Measurements from ENCODE around the gene SSNA1.

SSNA1 gene

DNA sequence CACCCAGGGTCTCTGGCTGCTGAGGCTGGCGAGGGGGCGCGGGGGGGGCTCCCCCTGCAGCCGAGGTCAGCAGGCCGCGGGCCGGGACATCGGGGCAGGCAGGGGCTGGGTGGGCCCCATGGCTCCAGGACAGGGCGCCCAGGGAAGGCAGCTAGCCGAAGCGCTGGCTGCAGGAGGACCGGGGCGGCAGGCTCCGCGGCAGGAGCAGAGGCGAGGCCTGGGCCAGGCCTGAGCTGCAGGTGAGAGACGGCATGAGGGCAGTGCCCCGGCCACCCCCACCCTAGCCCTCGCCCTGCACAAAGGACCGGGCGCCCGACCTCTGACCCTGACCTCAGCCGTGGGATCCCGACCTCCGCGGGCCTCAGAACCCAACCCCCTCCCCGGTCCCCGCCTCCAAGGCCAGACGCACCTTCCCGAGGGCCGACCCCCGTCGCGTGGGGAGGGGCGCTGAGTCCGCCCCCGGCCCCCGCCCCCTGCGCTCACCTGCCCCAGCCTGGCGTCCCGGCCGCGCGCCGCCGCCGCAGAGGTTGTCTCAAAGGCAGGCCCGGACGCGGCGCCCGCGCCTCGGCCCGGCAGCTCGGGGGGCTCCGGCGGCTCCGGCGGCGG, 33.1 kb downstream of the SSNA1 start:
- no peak for DNase-seq

DNA sequence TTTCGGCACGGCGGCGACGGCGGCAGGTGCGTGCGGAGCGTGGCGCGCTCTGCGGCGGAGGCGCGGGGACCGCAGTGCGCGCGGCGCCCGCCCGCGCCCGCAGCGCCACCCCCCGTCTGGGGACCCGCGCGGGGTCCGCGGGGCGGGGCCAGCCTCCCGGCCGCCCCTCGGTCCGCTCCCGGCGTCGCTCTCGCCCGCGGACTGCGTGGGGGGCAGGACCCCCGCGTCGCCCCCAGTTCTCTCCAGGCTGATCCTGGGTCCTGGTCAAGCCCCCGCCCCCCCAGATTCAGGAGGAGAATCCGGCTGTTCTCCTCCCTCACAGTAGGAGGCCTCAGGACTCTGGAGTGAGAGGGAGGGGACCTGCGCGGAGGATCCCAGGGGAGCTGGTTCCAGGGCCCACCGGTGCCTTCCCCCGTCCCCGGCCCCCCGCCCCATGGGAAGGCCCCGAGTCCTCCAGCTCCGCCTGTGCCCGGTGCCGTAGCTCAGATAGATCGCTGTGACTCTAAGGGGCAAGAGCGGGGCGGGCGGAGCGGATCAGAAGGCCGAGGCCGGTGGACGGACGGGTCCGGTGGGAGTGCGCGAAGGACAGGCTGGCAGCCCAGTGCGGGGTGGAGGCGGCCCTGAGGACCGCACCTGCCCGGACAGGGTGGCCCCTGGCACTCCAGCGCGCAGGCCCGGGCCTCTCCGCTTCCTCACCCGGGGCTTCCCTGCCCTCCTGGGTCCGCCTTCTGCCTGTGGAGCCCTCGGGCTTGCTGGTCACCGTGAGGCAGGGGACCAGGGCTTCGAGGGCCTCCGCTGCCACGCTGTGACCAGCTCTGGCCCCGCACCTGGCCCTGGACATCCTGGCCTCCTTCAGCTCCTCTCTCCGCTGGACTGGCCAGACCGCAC, 34.0 kb downstream of the SSNA1 start, which contains the start of gene RNF208:
Gene RNF208, minus strand, starts transcription at position 51 of the 888 bp plus-strand sequence. CDS start 1,028 bp downstream, outside the sequence.
- peak in 2 of 4 experiments; percentile 29 to 38 for DNase-seq

GRCh38 chr9:137223078-137223970, 34.8 kb downstream of the SSNA1 start:
- DNase-seq: peak; percentile 99 to 100 (median 100)

DNA sequence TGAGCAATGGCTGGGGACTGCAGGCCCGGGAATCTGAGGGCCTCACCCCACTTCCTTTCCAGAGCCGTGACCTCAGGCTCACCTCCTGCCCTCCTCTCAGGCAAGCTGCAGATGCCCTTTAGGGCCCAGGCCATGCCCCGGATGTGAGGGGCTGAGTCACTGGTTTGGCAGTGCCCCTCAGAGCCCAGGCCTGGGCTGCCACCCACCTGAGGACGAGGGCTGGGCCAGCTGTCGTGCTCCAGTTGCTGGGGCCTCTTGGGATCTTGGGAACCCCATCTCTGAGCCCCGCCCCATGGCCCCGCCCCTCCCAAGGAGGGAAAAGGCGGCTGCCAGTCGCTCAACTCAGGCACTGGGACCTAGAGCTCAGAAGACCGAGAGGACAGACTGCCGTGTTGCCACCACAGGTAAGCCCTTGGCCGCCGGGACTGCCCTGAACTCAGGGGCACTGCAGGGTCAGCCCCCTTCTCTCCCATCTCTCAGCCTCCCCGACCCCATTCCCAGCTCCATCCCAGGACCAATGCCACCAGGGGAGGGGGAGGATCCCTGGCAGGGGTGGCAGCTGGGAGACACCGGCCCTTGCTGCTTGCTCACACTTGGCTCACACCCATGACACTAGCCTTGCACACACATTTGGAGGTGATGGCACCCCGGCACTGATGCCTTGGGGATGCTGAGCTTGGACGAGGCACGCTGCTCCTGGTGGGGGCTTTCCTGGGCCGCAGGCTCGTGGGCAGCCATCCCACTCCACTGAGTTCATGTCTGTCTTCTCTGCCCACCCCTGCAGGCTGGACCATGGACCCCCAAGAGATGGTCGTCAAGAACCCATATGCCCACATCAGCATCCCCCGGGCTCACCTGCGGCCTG, 36.6 kb downstream of the SSNA1 start, which contains the start of gene CYSRT1:
Gene CYSRT1, plus strand, starts transcription at position 345 of the 865 bp plus-strand sequence. Its CDS starts 448 bp downstream, at position 793.
- peak; percentile 18 to 49 (median 44) for DNase-seq

GRCh38 chr9:137225699-137226331, 37.3 kb downstream of the SSNA1 start:
- DNase-seq: no peak

GRCh38 chr9:137226338-137227053, 38.0 kb downstream of the SSNA1 start:
- no peak for DNase-seq

GRCh38 chr9:137227054-137227852, 38.8 kb downstream of the SSNA1 start, which contains the start of gene RNF224:
Gene RNF224, plus strand, starts transcription at chr9:137227502. Its CDS starts 834 bp downstream, at chr9:137228336.
- DNase-seq: peak; percentile 73 to 87 (median 80)

GRCh38 chr9:137227853-137228505, 39.5 kb downstream of the SSNA1 start:
- no peak for DNase-seq

DNA sequence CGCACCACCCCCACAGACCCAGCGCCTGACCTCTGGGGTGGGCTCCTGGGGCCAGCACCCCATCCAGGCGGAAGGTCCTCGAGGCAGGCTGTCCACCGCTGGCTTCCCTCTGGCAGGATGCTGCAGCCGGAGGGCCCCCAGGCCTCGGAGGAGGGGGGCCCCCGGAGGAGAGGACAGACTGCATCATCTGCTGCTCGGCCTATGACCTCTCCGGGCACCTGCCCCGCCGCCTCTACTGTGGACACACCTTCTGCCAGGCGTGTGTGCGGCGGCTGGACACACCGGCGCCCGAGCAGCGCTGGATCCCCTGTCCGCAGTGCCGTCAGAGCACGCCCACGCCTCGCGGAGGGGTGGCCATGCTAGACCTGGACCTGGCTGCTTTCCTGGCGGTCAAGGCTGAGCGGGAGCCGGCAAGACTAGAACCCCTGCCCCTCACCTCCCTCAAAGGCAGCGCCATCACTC, 40.1 kb downstream of the SSNA1 start:
- no peak for DNase-seq

- DNase-seq: no peak
Observed at GRCh38 chr9:137228968-137229896, 40.8 kb downstream of the SSNA1 start.

- no peak for DNase-seq
Observed at GRCh38 chr9:137229903-137230704, 41.6 kb downstream of the SSNA1 start.

- no peak for DNase-seq
Observed at GRCh38 chr9:137230705-137231371, 42.4 kb downstream of the SSNA1 start, which contains the start of gene SLC34A3. Gene SLC34A3, plus strand, starts transcription at chr9:137230901. Its CDS starts 802 bp downstream, at chr9:137231703.

DNA sequence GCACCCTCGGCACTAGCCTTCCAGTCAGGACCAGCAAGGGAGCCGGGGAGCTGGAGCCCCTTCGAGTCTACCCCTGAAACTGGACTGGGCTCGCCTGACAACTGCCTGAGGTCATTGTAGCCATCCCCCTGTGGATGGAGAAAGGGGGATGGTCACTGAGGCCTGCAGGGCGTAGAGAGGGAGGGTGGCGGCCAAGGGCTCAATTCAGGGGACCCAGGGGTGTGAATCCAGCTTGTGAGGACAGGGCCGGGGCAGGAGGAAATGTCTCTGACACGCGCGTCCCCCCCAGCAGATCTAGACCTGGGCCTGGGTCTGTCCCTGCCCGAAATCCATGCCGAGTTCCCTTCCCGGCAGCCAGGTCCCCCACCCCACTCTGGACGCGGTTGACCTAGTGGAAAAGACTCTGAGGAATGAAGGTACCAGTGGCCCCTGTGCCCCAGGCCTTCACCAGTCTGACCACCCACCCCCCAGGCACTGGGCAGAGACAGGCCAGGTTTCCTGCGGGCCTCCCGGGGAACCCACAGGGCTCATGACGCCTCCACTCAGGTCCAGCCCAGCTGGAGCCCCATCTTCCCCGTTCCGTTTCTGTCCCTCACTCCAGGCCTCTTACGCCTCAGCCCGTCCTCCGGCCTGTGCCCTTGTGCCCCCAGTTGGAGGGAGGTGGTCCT, 43.0 kb downstream of the SSNA1 start:
- DNase-seq: no peak

GRCh38 chr9:137232101-137232500, 43.6 kb downstream of the SSNA1 start:
- DNase-seq: no peak

- no peak for DNase-seq
Observed at GRCh38 chr9:137232510-137232909, 44.0 kb downstream of the SSNA1 start.
